Kidney (tissue), 14 donors: ENCODE measurements around the gene COL12A1. TPM values are rescaled to one million over a fixed set of nuclear protein-coding genes. Genes with fewer than 3 reads are reported as not detected.
A peak's percentile ranks its signal among the peaks of the same experiment; 100 is the strongest.

Experiments used
- DNase-seq, 5 donors: peaks; one replicate each; pipeline ENCODE4 v3.0.0-alpha.2; 2013 to 2020
- FAIRE-seq: peaks from 2 replicates; lab custom pipeline; 2012; peaks lifted over from hg19 to GRCh38; lab: Jason Lieb, UNC
- H3K27ac ChIP-seq, 2 donors: one replicate each; pipeline ENCODE4 v1.7.0; 2013; ENCODE audit warnings: low read depth in 2 of 2, low read length in 2 of 2, inconsistent platforms in 1 of 2
- H3K27me3 ChIP-seq: one replicate; pipeline ENCODE4 v1.7.1; 2013; ENCODE audit warnings: low read length, inconsistent platforms; ENCODE audit not compliant: control insufficient read depth, insufficient read depth
- H3K36me3 ChIP-seq, 3 donors: one replicate each; pipeline versions ENCODE4 v1.7.0 to v1.7.1; 2013; ENCODE audit warnings: low read length in 3 of 3, control low read depth in 1 of 3, inconsistent platforms in 1 of 3; ENCODE audit not compliant: insufficient read depth in 3 of 3, control insufficient read depth in 2 of 3
- H3K4me1 ChIP-seq, 3 donors: one replicate each; pipeline versions ENCODE4 v1.7.0 to v1.7.1; 2013; ENCODE audit warnings: low read length in 3 of 3, inconsistent platforms in 1 of 3, low read depth in 1 of 3; ENCODE audit not compliant: control insufficient read depth in 2 of 3, insufficient read depth in 2 of 3
- H3K4me3 ChIP-seq, 3 donors: one replicate each; pipeline versions ENCODE4 v1.7.0 to v1.8.1; 2013; ENCODE audit warnings: low read length in 3 of 3, control low read depth in 1 of 3, inconsistent platforms in 1 of 3
- H3K9ac ChIP-seq, 3 donors: one replicate each; pipeline versions ENCODE4 v1.7.0 to v1.7.1; 2013; ENCODE audit warnings: low read length in 3 of 3, control low read depth in 1 of 3, inconsistent platforms in 1 of 3
- H3K9me3 ChIP-seq, 3 donors: one replicate each; pipeline versions ENCODE4 v1.7.0 to v1.7.1; 2013; ENCODE audit warnings: low read length in 3 of 3, control low read depth in 1 of 3, inconsistent platforms in 1 of 3; ENCODE audit not compliant: control insufficient read depth in 2 of 3, insufficient read depth in 1 of 3
- intact Hi-C: fragments of 100-400 bp; cut with DNase I; formaldehyde crosslinking; loops from one replicate; pipeline ENCODE4 v1.11.1; 2022
- polyA plus RNA-seq: library from polyadenylated mRNA; stranded (reverse); fragments of 350-450 nt; fragmentation: Illumina TruSeq; extraction: RNeasy Lipid Tissue Mini Kit (QIAGEN cat#74804); gene quantifications from one replicate; pipeline ENCODE4 v1.2.3, GENCODE V29; 2014; ENCODE audit warnings: low read depth, low replicate concordance; ENCODE audit not compliant: insufficient read depth
- total RNA-seq: library from RNA; stranded (reverse); fragmentation: NEBNext Ultra II Directional; extraction: Animal tissue kit (Norgen Biotek cat#: 25700); gene quantifications from one replicate; pipeline ENCODE4 v1.2.1, GENCODE V29; 2021
- TF ChIP-seq, protein P1 (sequence below): IDR thresholded peaks from 3 replicates; pipeline ENCODE4 v1.5.1; 2012; ENCODE audit warnings: mild to moderate bottlenecking, moderate library complexity, borderline replicate concordance; ENCODE audit not compliant: insufficient read depth; ENCODE audit errors: extremely low read depth
- donor health status: control.
- donor health status: control.
- donor health status: control.
- donor health status: control.
- donor health status: control.
- donor health status: DM: yes; HTN: yes; CAD: no.
- donor health status: Normal renal cell carcinoma (clear cell type).

COL12A1 gene
- total and polyA plus RNA-seq, 2 donors from 2014 or later: 12.3 to 28.3 TPM

DNA sequence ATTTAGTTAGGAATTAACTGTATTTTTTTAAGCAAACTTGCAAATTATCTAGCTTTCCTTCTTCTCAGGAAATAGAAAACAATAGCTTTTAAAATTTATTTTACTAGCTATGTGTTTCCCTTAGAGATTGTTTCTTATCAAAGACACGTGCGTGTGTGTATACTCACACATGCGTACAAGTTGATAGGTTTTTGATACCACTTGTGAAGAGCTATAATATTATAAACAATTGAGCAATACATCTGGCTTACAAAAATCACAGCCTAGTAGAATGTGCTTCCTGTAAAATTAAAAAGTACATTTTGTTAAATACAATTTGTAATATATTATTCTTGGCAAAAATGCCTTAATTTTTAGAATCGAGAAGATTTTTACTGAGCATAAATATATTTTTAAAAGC, 33.9 kb downstream of the COL12A1 start:
- intact Hi-C loops: no loop called here
- no peaks in the 10 kb centered on the region for H3K27me3 ChIP-seq
- no peaks in the 10 kb centered on the region for H3K4me1 ChIP-seq
- FAIRE-seq (no peak), DNase-seq (no peak)
- no peak overlapping the region for H3K9ac ChIP-seq
- no peaks in the 10 kb centered on the region for H3K36me3 ChIP-seq
- H3K9me3 ChIP-seq: no peaks in the 10 kb centered on the region
- H3K4me3 ChIP-seq: no peak overlapping the region
- no peak overlapping the region for H3K27ac ChIP-seq
- TF ChIP-seq, protein P1, sequence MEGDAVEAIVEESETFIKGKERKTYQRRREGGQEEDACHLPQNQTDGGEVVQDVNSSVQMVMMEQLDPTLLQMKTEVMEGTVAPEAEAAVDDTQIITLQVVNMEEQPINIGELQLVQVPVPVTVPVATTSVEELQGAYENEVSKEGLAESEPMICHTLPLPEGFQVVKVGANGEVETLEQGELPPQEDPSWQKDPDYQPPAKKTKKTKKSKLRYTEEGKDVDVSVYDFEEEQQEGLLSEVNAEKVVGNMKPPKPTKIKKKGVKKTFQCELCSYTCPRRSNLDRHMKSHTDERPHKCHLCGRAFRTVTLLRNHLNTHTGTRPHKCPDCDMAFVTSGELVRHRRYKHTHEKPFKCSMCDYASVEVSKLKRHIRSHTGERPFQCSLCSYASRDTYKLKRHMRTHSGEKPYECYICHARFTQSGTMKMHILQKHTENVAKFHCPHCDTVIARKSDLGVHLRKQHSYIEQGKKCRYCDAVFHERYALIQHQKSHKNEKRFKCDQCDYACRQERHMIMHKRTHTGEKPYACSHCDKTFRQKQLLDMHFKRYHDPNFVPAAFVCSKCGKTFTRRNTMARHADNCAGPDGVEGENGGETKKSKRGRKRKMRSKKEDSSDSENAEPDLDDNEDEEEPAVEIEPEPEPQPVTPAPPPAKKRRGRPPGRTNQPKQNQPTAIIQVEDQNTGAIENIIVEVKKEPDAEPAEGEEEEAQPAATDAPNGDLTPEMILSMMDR: no peak

DNA sequence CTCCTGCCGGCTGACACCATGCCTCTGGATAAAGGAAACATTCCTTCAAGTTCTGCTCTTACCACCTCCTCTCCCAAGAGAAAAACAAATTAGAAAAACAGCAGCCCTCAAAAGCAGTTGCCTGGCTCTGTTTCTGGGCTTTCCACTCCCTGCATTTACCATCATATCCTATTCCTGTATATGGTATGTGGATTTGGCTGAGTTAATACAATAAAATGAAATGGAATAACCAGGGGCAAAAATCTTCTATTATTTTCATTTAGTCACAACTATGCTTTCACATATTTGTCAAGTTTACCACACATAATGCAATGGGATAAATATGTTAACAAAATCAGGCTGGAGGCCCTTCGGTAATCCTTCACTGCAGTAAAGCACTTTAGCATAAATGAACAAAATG, 34.3 kb downstream of the COL12A1 start:
- no peak for FAIRE-seq
- Histone ChIP-seq H3K4me1 (no peaks in the 10 kb centered on the region), H3K27ac (no peak overlapping the region), H3K36me3 (no peaks in the 10 kb centered on the region), H3K27me3 (no peaks in the 10 kb centered on the region), H3K9ac (no peak overlapping the region), H3K9me3 (no peaks in the 10 kb centered on the region), H3K4me3 (no peak overlapping the region)
- TF ChIP-seq, protein P1: no peak
- peak in 1 of 5 donors; percentile 22 for DNase-seq
- intact Hi-C loops: no loop called here

DNA sequence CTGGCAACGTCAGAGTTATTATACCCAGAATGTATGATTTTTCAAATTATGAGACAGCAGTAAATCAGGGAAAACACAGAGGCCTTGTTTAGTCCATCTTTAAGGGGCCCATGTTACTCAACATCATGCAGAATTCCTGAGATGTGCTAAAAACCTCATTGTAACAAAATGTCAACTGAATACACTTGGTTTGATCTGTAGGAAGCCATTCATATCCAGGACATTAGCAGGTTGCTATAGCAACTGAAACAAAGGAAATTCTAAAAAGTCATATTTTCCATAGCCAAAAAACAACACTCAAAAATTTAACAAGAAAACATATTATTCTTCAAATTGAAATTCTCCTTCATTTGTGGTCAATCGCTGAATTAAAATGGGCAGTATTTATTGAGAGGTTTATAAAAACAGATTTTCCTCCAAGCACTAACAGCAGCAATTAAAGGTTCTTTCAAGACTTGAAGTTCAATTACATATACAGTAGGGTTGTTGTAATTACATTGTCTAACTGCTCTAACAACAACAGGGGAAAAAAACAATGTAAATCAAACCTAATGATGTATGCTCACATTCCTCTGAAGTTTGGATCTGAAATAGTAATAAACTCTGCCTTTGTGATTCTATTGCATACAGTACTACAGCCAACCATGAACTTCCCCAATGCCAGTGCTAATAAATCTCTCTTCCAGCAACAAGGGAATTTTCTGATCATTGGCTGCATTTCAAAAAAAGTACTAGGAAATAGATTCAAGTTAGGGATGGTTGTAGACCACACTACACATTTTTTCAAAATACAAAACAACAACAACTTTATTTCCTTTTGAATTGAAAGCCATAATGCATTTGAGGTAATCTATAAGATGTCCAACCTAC, 34.9 kb downstream of the COL12A1 start:
- DNase-seq (peak in 2 of 5 donors; percentile 56 to 76), FAIRE-seq (no peak)
- Histone ChIP-seq H3K27ac (no peak overlapping the region), H3K9me3 (no peaks in the 10 kb centered on the region), H3K4me3 (no peak overlapping the region), H3K4me1 (no peaks in the 10 kb centered on the region), H3K9ac (no peak overlapping the region), H3K27me3 (no peaks in the 10 kb centered on the region), H3K36me3 (no peaks in the 10 kb centered on the region)
- TF ChIP-seq, protein P1: no peak
- intact Hi-C loops: no loop called here
